Non-pigmented ciliary epithelial cell (primary cell): ENCODE data around the gene TTC22.

ENCODE experiments used
- DNase-seq: peaks from one replicate; pipeline ENCODE4 v3.0.0-alpha.2; 2010; ENCODE audit warnings: low read depth

TTC22 gene

DNA sequence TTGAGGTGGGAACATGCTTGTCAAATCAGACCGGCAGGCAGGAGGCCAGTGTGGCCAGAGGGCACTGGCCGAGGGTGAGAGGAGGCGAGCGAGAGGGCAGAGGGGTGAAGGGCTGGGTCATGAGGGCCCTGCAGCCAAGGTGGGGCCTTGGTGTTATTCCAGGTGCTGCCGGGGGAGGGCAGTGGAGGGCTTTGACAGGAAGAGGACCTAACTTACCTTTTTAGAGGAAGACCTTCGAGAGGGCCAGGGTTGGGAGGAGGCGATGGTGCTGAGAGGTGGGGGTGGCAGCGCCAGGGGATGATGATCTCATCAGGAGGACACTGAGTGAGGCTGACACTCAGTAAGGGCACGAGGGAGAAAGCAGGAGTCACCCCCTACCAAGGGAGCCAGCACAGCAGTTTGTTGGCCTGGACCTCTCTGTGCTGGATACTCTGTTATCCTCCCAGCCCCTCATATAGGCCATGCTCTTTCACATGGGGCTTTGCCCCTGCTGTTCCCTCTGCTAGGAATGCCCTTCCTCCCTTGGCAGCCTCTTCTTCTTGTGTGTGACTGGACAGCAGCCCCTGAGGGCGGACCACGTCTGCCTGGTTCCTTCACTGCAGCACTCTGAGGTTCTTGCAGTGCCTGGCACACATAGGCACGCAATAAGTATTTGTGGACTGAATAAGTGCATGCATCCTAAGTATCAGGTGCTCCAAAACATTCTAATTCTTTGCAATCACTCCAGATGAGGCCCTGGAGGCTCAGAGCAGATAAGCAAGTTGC is 7.5 kb upstream of the TTC22 start:
- no peak for DNase-seq

GRCh38 chr1:54807756-54808155 is 6.6 kb upstream of the TTC22 start:
- no peak for DNase-seq

DNA sequence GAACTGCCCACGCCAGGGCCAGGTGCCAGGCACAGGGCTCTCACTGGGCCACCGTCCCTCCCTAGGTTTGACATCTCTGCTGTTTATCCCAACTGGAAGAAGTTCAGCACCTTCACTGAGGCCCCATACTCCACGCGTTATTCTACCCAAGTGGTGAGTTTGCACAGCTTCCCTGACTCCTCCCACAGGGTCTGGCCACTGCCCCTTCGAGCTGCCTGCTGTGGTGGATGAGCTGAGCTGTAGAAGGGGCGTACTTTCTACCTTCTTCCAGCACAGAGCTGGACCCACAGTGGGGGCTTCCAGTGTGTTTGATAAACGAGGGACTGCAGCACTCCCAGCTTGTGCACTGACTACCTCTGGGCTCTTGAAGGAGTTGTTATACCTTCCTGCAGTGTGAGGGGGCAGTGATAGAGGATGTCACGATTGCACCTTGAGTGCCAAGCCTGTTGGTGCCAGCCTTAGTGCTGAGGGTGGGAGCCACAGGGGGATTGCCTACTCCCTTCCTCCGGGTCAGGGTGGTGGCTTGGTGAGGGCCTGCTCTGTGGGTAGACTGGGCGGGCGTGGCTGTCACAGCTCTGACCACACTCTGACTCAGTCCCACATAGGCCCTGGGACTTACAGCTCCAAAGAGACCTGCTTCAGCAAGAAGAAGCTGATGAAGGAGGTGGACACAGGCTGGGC is 5.9 kb upstream of the TTC22 start:
- no peak for DNase-seq

- no peak for DNase-seq
Measured at GRCh38 chr1:54805981-54806381, 4.9 kb upstream of the TTC22 start.

DNA sequence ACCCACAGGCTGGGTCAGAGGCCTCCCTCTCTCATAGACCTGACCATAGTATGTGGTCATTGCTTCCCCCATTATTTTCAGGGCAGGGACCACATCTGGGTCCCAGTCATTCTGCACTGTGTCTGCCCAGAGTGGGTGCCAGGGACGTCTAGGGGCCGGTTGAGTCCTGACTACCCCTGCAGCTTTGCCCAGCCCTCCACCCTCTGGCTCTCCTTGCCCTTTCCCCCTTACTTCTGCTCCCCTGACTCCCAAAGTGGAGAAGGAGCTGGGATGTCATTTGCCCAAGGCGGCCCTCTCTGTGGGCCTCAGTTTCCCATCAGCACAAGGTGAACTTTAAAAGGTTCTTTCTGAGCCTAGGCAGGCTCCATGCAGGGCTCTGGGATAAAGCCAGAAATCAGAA is 4.3 kb upstream of the TTC22 start:
- DNase-seq, result no peak

DNA sequence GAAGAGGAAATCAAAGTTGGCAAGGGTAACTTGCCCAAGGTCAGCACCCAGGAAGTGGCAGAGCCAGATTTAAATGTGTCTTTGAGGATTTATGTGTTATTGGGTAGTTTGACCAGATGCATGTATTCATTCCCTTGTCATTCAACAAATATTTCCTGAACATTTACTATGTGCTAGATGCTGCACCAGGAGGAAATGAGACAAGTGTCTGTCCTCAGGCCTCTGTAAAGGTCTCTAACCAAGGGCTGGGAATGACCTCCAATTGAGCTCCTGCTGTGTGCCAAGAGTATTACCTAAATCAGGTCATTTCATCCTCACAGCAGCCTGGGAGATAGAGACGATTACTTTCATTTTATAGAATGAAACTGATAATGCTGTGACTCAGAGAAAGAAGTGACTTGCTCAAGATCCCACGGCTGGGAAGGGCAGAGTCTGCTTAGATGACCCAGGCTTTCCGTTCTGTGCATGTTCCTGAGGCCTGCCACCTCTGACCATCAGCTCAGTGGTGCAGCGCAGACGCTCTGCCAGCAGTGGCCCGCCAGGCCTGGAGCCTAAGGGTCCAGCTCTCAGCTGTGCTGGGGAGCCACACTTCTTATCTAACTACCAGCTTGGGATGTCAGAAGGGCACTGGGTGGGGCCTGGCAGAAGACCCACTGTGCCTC is 3.5 kb upstream of the TTC22 start:
- DNase-seq, result no peak

GRCh38 chr1:54803761-54804470 is 2.8 kb upstream of the TTC22 start:
- no peak for DNase-seq

GRCh38 chr1:54800041-54800898 is 853 bp downstream of the TTC22 start:
- no peak for DNase-seq

DNA sequence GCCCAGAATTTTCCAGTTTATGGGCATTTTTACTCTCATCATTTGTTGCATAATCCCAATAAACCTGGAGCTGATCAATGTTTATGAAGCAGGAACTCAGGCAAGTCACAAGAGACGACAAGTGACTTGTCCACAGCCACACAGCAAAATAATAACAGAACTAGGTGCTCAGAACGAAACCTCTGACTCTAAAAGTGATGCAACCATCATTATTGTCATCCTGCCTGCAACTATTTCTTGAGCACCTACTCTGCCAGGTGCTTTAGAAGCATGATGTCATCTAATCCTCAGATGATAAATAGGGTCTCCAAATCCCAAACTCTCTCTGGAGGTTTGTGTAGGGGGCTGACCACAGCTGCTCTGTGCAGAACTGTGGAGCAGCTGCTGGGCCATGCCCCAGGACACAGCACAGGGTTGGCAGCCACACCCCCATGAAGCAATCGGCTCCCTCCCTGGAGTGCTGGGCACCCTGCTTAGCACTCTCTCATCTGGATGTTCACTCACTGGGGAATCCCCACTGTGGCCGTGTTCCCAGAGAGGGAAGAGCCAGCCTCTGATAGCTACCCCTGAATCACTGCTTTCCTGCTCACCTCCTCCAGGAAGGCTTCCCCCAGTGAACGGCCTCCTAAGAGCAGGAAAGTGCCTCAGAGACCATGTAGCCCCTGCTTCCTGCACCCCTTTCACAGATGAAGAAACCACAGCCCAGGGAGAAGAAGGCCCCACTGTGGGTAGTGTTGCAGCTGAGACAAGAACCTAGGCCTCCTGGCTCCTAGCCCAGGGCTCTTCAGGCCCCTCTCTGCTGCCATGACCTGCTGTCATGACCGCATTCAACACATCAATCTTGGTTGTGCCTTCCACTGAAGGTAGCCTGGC is 2.1 kb downstream of the TTC22 start:
- no peak for DNase-seq

GRCh38 chr1:54798206-54798605 is 2.9 kb downstream of the TTC22 start:
- no peak for DNase-seq

DNA sequence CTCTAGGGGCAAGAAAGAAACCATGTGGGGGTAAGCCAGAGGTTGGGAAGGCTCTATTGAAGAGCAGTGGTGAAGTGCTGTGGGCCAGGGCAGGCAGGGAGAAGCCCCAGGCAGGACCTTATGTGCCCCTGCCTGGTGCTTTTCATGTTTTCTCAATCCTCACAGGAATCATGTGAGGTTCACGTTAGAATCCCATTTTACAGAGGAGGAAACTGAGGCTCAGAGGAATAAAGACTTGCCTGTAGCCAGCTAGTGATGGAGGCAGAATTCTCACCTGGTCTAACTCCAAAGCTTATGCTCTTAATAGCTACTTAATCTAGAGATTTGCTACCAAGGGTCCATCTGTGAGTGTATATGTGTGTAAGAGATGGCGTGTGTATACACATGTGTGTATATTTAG is 4.2 kb downstream of the TTC22 start:
- no peak for DNase-seq

GRCh38 chr1:54795841-54796468 is 5.2 kb downstream of the TTC22 start:
- DNase-seq, result no peak

GRCh38 chr1:54795356-54795665 is 5.8 kb downstream of the TTC22 start:
- no peak for DNase-seq

DNA sequence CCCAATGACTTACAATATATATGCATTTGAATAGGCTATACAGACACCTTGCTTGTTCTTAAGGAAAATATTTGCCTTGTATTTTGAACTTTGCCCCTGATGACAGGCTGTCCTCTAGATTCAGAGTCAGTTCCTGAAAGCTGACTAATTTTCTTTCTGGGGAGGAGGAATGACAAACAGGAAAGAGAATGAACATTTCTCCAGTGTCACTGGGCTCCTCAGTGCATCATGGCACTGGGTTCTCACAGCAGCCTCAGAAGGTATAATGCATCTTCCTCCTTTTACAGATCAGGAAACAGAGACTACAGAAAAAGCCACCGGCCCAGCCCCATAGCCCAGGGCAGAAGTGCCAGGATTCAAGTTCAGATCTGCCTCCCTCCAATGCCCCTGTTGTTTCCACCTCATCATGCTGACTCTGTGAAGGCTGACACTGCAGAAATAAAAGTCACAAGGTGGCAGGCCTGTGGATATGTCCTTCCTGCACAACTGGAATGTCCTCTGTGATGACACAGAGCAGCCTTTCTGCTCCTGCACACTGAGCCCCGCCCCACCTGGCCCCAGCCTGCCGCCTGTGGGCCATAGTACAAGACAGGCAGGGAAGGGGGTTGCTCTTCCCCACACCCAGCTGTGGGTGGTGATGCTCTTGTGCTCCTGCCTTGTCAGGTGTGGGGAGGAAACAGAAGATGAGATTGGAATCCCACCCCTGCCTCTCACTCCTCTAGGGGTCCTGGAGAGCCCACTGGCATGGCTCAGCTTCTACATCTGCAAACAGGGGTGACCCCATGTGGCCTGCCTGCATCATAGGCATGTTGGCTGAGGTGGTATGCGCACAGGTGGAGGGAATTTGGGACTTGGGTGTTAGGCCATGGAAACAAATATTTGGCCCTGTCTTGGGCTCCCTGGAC is 6.4 kb downstream of the TTC22 start:
- DNase-seq, result no peak

GRCh38 chr1:54792686-54793282 is 8.3 kb downstream of the TTC22 start:
- no peak for DNase-seq

DNA sequence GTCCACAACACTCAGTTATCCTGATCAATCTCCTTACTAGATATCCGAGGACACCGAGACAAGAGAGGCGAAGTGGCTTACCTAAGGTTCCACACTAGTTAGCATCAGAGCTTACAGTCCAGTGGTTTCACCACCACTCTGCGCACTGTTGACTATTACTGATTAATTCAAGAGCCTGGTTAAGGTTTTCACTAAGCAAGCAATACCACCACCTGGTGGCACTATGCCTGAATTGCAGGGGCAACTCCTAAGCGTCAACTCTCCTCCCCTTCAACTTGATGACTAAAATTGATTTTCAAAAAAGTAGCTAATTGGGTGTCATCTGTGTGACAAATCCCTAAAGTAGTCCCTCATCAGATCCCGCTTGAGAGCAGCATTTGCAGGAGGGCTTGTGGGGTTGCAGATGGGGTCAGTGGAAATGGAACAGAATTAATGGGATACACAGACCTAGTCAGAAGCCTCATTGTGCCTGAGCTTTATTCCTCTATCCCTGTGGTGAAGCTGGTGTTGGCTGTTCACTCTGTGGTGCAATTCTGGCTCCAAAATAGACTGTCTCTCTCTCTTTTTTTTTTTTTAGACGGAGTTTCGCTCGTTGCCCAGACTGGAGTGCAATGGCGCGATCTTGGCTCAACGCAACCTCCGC is 9.1 kb downstream of the TTC22 start:
- no peak for DNase-seq

DNA sequence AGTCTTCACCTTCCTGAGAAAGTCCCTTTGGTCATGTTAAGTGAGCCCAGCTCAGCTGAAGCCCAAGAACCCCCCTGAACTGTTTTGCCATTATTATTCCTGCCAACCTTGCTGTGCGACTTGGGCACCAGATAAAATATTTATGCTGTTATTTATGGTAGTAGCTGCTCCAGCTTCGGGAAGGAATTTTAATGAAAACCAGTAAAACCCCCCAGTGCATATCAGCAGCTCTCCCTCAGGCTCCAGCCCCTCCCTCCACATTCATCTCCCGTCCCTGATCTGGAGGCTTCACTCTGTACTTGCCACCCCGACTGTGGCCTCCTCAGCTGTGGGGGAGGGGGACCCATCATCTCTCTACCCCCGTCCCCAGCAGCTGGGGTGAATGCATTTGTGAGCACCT is 12.7 kb downstream of the TTC22 start:
- DNase-seq, result no peak

DNA sequence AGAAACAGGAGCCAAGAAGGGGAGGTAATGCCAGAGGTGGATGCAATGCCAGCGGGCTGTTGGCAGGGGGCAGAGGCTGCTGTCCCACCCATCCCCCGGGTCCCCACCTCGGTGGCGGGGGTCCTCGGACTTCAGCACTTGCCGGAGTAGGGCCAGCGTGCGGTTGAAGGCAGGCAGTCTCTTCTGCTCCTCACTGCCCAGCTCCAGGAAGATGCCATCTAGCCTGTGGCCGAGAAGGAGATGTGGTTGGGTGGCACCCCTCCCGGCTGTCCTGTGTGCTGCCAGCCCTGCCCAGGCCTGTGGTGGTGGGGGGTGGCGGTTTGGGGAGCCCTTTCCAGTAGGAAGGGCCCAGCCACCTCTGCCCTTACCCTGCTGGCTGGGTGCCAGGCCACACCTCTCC is 13.5 kb downstream of the TTC22 start:
- no peak for DNase-seq
